SK-N-SH treated with all-trans-retinoic acid at 6 μM for 48 hours (cell line): Measurements from ENCODE around the gene GK2.

Experiments
- ATAC-seq: fragments of 200-7000 bp; cut with Tn5 transposase; 3 replicates; pipeline ENCODE4 v1.9.1; 2020; ENCODE audit warnings: mild to moderate bottlenecking, moderate library complexity
- ARNTL ChIP-seq: fragments of 450-650 bp; formaldehyde crosslinking; IDR thresholded peaks from 2 replicates; pipeline ENCODE4 v1.5.0; 2020; ENCODE audit warnings: low read depth, mild to moderate bottlenecking, moderate library complexity, borderline replicate concordance
- BACH2 ChIP-seq: fragments of 250-450 bp; sonication (Bioruptor Pico); IDR thresholded peaks from 2 replicates; pipeline ENCODE4 v1.9.0; 2021; ENCODE audit warnings: mild to moderate bottlenecking, borderline replicate concordance
- CREB5 ChIP-seq: fragments of 250-450 bp; sonication (Bioruptor Pico); IDR thresholded peaks from 2 replicates; pipeline ENCODE4 v1.5.1; 2020; ENCODE audit warnings: low read depth, mild to moderate bottlenecking, moderate library complexity
- CSDC2 ChIP-seq: fragments of 250-450 bp; sonication (Bioruptor Pico); IDR thresholded peaks from 2 replicates; pipeline ENCODE4 v1.5.0; 2020; ENCODE audit warnings: mild to moderate bottlenecking, moderate library complexity
- CSRNP3 ChIP-seq: fragments of 250-450 bp; sonication (Bioruptor Pico); IDR thresholded peaks from 2 replicates; pipeline ENCODE4 v1.5.1; 2021; ENCODE audit warnings: mild to moderate bottlenecking, moderate library complexity
- GLIS3 ChIP-seq: fragments of 250-450 bp; sonication (Bioruptor Pico); IDR thresholded peaks from 2 replicates; pipeline ENCODE4 v1.5.0; 2020; ENCODE audit warnings: mild to moderate bottlenecking, moderate library complexity
- ISL1 ChIP-seq: fragments of 250-450 bp; sonication (Bioruptor Pico); IDR thresholded peaks from 2 replicates; pipeline ENCODE4 v2.1.2; 2022; ENCODE audit warnings: mild to moderate bottlenecking, moderate library complexity
- OSR1 ChIP-seq: fragments of 250-450 bp; sonication (Bioruptor Pico); IDR thresholded peaks from 2 replicates; pipeline ENCODE4 v1.8.0; 2022; ENCODE audit warnings: moderate library complexity, mild to moderate bottlenecking, inconsistent platforms
- PATZ1 ChIP-seq: fragments of 250-450 bp; sonication (Bioruptor Pico); IDR thresholded peaks from 2 replicates; pipeline ENCODE4 v1.8.0; 2020; ENCODE audit warnings: mild to moderate bottlenecking, moderate library complexity, borderline replicate concordance
- POU6F1 ChIP-seq: fragments of 250-450 bp; sonication (Bioruptor Pico); IDR thresholded peaks from 2 replicates; pipeline ENCODE4 v1.8.0; 2021; ENCODE audit warnings: low read depth, mild to moderate bottlenecking, moderate library complexity, borderline replicate concordance
- PPARA ChIP-seq: fragments of 250-450 bp; sonication (Bioruptor Pico); IDR thresholded peaks from 2 replicates; pipeline ENCODE4 v1.5.0; 2020; ENCODE audit warnings: mild to moderate bottlenecking, borderline replicate concordance
- RARB ChIP-seq: fragments of 250-450 bp; sonication (Bioruptor Pico); IDR thresholded peaks from 2 replicates; pipeline ENCODE4 v1.8.0; 2021; ENCODE audit warnings: mild to moderate bottlenecking, moderate library complexity
- SNAI2 ChIP-seq: fragments of 250-450 bp; sonication (Bioruptor Pico); IDR thresholded peaks from 2 replicates; pipeline ENCODE4 v1.5.0; 2020; ENCODE audit warnings: mild to moderate bottlenecking, moderate library complexity
- TCF4 ChIP-seq: fragments of 250-450 bp; sonication (Bioruptor Pico); IDR thresholded peaks from 2 replicates; pipeline ENCODE4 v1.8.0; 2021; ENCODE audit warnings: mild to moderate bottlenecking, moderate library complexity, borderline replicate concordance
- TOX ChIP-seq: fragments of 250-450 bp; sonication (Bioruptor Pico); IDR thresholded peaks from 2 replicates; pipeline ENCODE4 v1.8.0; 2021; ENCODE audit warnings: mild to moderate bottlenecking, moderate library complexity, borderline replicate concordance
- TSHZ2 ChIP-seq: fragments of 250-450 bp; sonication (Bioruptor Pico); IDR thresholded peaks from 2 replicates; pipeline ENCODE4 v1.5.0; 2020; ENCODE audit warnings: mild to moderate bottlenecking, moderate library complexity
- ZC3H10 ChIP-seq: fragments of 250-450 bp; sonication (Bioruptor Pico); IDR thresholded peaks from 2 replicates; pipeline ENCODE4 v1.5.1; 2021; ENCODE audit warnings: mild to moderate bottlenecking, moderate library complexity
- ZFP3 ChIP-seq: fragments of 250-450 bp; sonication (Bioruptor Pico); IDR thresholded peaks from 2 replicates; pipeline ENCODE4 v1.5.0; 2020; ENCODE audit warnings: mild to moderate bottlenecking, moderate library complexity
- ZFP30 ChIP-seq: fragments of 450-650 bp; formaldehyde crosslinking; IDR thresholded peaks from 2 replicates; pipeline ENCODE4 v1.5.0; 2022; ENCODE audit warnings: mild to moderate bottlenecking, moderate library complexity
- ZNF565 ChIP-seq: fragments of 450-650 bp; formaldehyde crosslinking; conservative IDR thresholded peaks from 2 replicates; pipeline ENCODE4 v1.5.0; 2020; ENCODE audit warnings: low read depth, mild to moderate bottlenecking, moderate library complexity
- ZNF70 ChIP-seq: fragments of 450-650 bp; formaldehyde crosslinking; IDR thresholded peaks from 2 replicates; pipeline ENCODE4 v1.5.0; 2020; ENCODE audit warnings: mild to moderate bottlenecking, moderate library complexity
- ZNF8 ChIP-seq: fragments of 450-650 bp; formaldehyde crosslinking; IDR thresholded peaks from 2 replicates; pipeline ENCODE4 v1.5.0; 2020; ENCODE audit warnings: mild to moderate bottlenecking, moderate library complexity

GK2 gene

GRCh38 chr4:79370026-79370425 is 38.0 kb downstream of the GK2 start:
- no peak for TF ChIP-seq ZNF565
- no peak for TF ChIP-seq BACH2 (CRISPR knock-in tag)
- TF ChIP-seq SNAI2 (CRISPR knock-in tag): no peak
- no peak for TF ChIP-seq ZFP30 (CRISPR knock-in tag)
- no peak for TF ChIP-seq ZC3H10 (CRISPR knock-in tag)
- no peak for TF ChIP-seq ZNF8
- TF ChIP-seq PATZ1 (CRISPR knock-in tag): no peak
- no peak for TF ChIP-seq CSDC2 (CRISPR knock-in tag)
- TF ChIP-seq GLIS3 (CRISPR knock-in tag): no peak
- no peak for TF ChIP-seq TCF4 (CRISPR knock-in tag)
- no peak for TF ChIP-seq ZFP3

GRCh38 chr4:79367096-79367495 is 40.9 kb downstream of the GK2 start:
- no peak for ATAC-seq
- no peak for TF ChIP-seq RARB (CRISPR knock-in tag)
- TF ChIP-seq ZNF70 (CRISPR knock-in tag): no peak
- no peak for TF ChIP-seq BACH2 (CRISPR knock-in tag)
- no peak for TF ChIP-seq ZFP3

More at GRCh38 chr4:79370026-79370425, 38.0 kb downstream of the GK2 start:
- no peak for ATAC-seq

- no peak for ATAC-seq
- no peak for TF ChIP-seq TSHZ2 (CRISPR knock-in tag)
- TF ChIP-seq ARNTL (CRISPR knock-in tag): no peak
- TF ChIP-seq ZFP3: no peak
- TF ChIP-seq POU6F1: no peak
- TF ChIP-seq GLIS3 (CRISPR knock-in tag): no peak
- no peak for TF ChIP-seq CREB5 (CRISPR knock-in tag)
- TF ChIP-seq BACH2 (CRISPR knock-in tag): no peak
- TF ChIP-seq TOX (CRISPR knock-in tag): no peak
- TF ChIP-seq PPARA (CRISPR knock-in tag): no peak
- no peak for TF ChIP-seq ISL1 (CRISPR knock-in tag)
- no peak for TF ChIP-seq OSR1 (CRISPR knock-in tag)
- TF ChIP-seq ZNF8: no peak
- no peak for TF ChIP-seq CSDC2 (CRISPR knock-in tag)
- no peak for TF ChIP-seq ZC3H10 (CRISPR knock-in tag)
- no peak for TF ChIP-seq CSRNP3 (CRISPR knock-in tag)
- TF ChIP-seq SNAI2 (CRISPR knock-in tag): no peak
- TF ChIP-seq ZFP30 (CRISPR knock-in tag): no peak
Measured at GRCh38 chr4:79366422-79366821, 41.6 kb downstream of the GK2 start.
